IMR-90 (cell line): ENCODE results near the gene TUBGCP3. TPM values are rescaled to one million over a fixed set of nuclear protein-coding genes. Genes with fewer than 3 reads are reported as not detected.

Experiments used
- ATAC-seq: fragments of 200-7000 bp; cut with Tn5 transposase; 2 replicates; pipeline ENCODE4 v1.9.1; 2020; ENCODE audit warnings: low read depth, mild to moderate bottlenecking, moderate library complexity
- BruUV-seq: library from RNA; stranded (reverse); fragments of 400-500 nt; replicated peaks from 2 replicates; lab custom pipeline; 2021; lab: Mats Ljungman, UMichigan
- CTCF ChIA-PET: fragments of 300-600 bp; formaldehyde crosslinking; extraction: SDS; loops from one replicate; lab custom pipeline; 2021; ENCODE audit warnings: antibody characterized with exemption; lab: Yijun Ruan, JAX
- POLR2A ChIA-PET: fragments of 300-600 bp; sonication (Branson Sonifier 250); formaldehyde crosslinking; loops from one replicate; lab custom pipeline; 2022; ENCODE audit warnings: antibody characterized with exemption; ENCODE audit not compliant: unreplicated experiment; lab: Charles Lee
- DNase-seq: peaks from one replicate; pipeline ENCODE4 v3.0.0; 2013
- H2AFZ ChIP-seq: replicated peaks from 2 replicates; pipeline ENCODE3; 2013; ENCODE audit warnings: low read length, mild to moderate bottlenecking; ENCODE audit not compliant: poor library complexity
- H2AK5ac ChIP-seq: 2 replicates; pipeline ENCODE4 v1.6.1; 2013; ENCODE audit warnings: low read depth, low read length, inconsistent platforms
- H2AK9ac ChIP-seq: replicated peaks from 2 replicates; pipeline ENCODE3; 2013; ENCODE audit warnings: mild to moderate bottlenecking, low read depth, low read length, moderate library complexity; ENCODE audit not compliant: poor library complexity
- H2BK120ac ChIP-seq: 2 replicates; pipeline ENCODE4 v1.6.1; 2013; ENCODE audit warnings: low read depth, low read length, inconsistent platforms
- H2BK15ac ChIP-seq: 3 replicates; pipeline ENCODE4 v1.6.1; 2013; ENCODE audit warnings: low read depth, low read length, inconsistent platforms
- H2BK20ac ChIP-seq: 2 replicates; pipeline ENCODE4 v1.6.1; 2013; ENCODE audit warnings: low read depth, mild to moderate bottlenecking, inconsistent platforms, low read length, moderate library complexity
- H2BK5ac ChIP-seq: 2 replicates; pipeline ENCODE4 v1.6.1; 2013; ENCODE audit warnings: mild to moderate bottlenecking, low read depth, low read length, inconsistent platforms; ENCODE audit not compliant: poor library complexity, severe bottlenecking
- H3K14ac ChIP-seq: replicated peaks from 2 replicates; pipeline ENCODE4 v1.6.1; 2013; ENCODE audit warnings: low read depth, low read length, inconsistent platforms
- H3K18ac ChIP-seq: 2 replicates; pipeline ENCODE4 v1.6.1; 2013; ENCODE audit warnings: low read depth, low read length, control low read depth
- H3K23ac ChIP-seq: 2 replicates; pipeline ENCODE4 v1.6.1; 2013; ENCODE audit warnings: low read depth, low read length, inconsistent platforms
- H3K27ac ChIP-seq: 2 replicates; pipeline ENCODE4 v1.5.1; 2013; ENCODE audit warnings: mild to moderate bottlenecking, control low read depth, low read length; ENCODE audit not compliant: insufficient read depth
- H3K27me3 ChIP-seq: 2 replicates; pipeline ENCODE4 v1.6.1; 2013; ENCODE audit warnings: low read length; ENCODE audit not compliant: control insufficient read depth, insufficient read depth
- H3K36me3 ChIP-seq: 2 replicates; pipeline ENCODE4 v1.6.1; 2013; ENCODE audit warnings: low read length, mixed read lengths; ENCODE audit not compliant: control insufficient read depth, insufficient read depth
- H3K4ac ChIP-seq: 2 replicates; pipeline ENCODE4 v1.6.1; 2013; ENCODE audit warnings: low read depth, low read length, inconsistent platforms
- H3K4me1 ChIP-seq: 2 replicates; pipeline ENCODE4 v1.6.1; 2013; ENCODE audit warnings: low read length, mixed read lengths; ENCODE audit not compliant: control insufficient read depth, insufficient read depth
- H3K4me2 ChIP-seq: 2 replicates; pipeline ENCODE4 v1.6.1; 2013; ENCODE audit warnings: low read depth, mild to moderate bottlenecking, control low read depth, low read length, moderate library complexity
- H3K4me3 ChIP-seq: 2 replicates; pipeline ENCODE4 v1.5.1; 2013; ENCODE audit warnings: low read depth, mild to moderate bottlenecking, control low read depth, low read length, moderate library complexity; ENCODE audit not compliant: insufficient read depth
- H3K56ac ChIP-seq: 2 replicates; pipeline ENCODE4 v1.6.1; 2013; ENCODE audit warnings: low read length, inconsistent platforms; ENCODE audit not compliant: insufficient read depth; ENCODE audit errors: extremely low read depth
- H3K79me1 ChIP-seq, 2 experiments: 2 replicates each; pipeline ENCODE4 v1.6.1; 2013; ENCODE audit warnings: low read length in 2 of 2, inconsistent platforms in 1 of 2, low read depth in 1 of 2
- H3K9ac ChIP-seq: 2 replicates; pipeline ENCODE4 v1.6.1; 2013; ENCODE audit warnings: low read depth, low read length, control low read depth
- H3K9me1 ChIP-seq: 2 replicates; pipeline ENCODE4 v1.6.1; 2013; ENCODE audit warnings: low read length, inconsistent platforms; ENCODE audit not compliant: insufficient read depth
- H3K9me3 ChIP-seq: 2 replicates; pipeline ENCODE4 v1.6.1; 2013; ENCODE audit warnings: low read length; ENCODE audit not compliant: control insufficient read depth, insufficient read depth
- H4K20me1 ChIP-seq: 2 replicates; pipeline ENCODE4 v1.6.1; 2013; ENCODE audit warnings: low read length, inconsistent platforms; ENCODE audit not compliant: insufficient read depth
- H4K5ac ChIP-seq: 2 replicates; pipeline ENCODE4 v1.6.1; 2013; ENCODE audit warnings: mild to moderate bottlenecking, low read depth, low read length, control low read depth
- H4K8ac ChIP-seq, 2 experiments: 2 replicates each; pipeline ENCODE4 v1.6.1; 2013; ENCODE audit warnings: low read depth in 2 of 2, low read length in 2 of 2, control low read depth in 1 of 2, inconsistent platforms in 1 of 2
- H4K91ac ChIP-seq: 2 replicates; pipeline ENCODE4 v1.6.1; 2013; ENCODE audit warnings: low read depth, low read length, inconsistent platforms; ENCODE audit not compliant: insufficient read depth
- BHLHE40 ChIP-seq: fragments of 150-350 bp; IDR thresholded peaks from 2 replicates; pipeline ENCODE4 v1.6.1; 2016; ENCODE audit warnings: mild to moderate bottlenecking, low read depth, low read length
- CEBPB ChIP-seq: IDR thresholded peaks from 2 replicates; pipeline ENCODE4 v1.6.1; 2012; ENCODE audit warnings: low read depth, low read length, improper control_type of control experiment
- CHD1 ChIP-seq: IDR thresholded peaks from 2 replicates; pipeline ENCODE4 v1.6.1; 2012; ENCODE audit warnings: low read depth, low read length, improper control_type of control experiment
- FOS ChIP-seq: fragments of 150-350 bp; IDR thresholded peaks from 2 replicates; pipeline ENCODE4 v1.6.1; 2016; ENCODE audit warnings: low read depth, low read length
- MAFK ChIP-seq: IDR thresholded peaks from 2 replicates; pipeline ENCODE4 v1.6.1; 2012; ENCODE audit warnings: low read depth, low read length, improper control_type of control experiment
- MAZ ChIP-seq: IDR thresholded peaks from 2 replicates; pipeline ENCODE4 v1.6.1; 2012; ENCODE audit warnings: low read depth, mild to moderate bottlenecking, low read length, improper control_type of control experiment, moderate library complexity, borderline replicate concordance
- MXI1 ChIP-seq: IDR thresholded peaks from 2 replicates; pipeline ENCODE4 v1.6.1; 2012; ENCODE audit warnings: low read depth, mild to moderate bottlenecking, low read length, moderate library complexity, borderline replicate concordance
- NFE2L2 ChIP-seq: fragments of 150-350 bp; IDR thresholded peaks from 2 replicates; pipeline ENCODE4 v1.6.1; 2016; ENCODE audit warnings: low read depth, mild to moderate bottlenecking, low read length
- POLR2A ChIP-seq: IDR thresholded peaks from 2 replicates; pipeline ENCODE4 v1.6.1; 2012; ENCODE audit warnings: mild to moderate bottlenecking, low read depth, low read length
- RAD21 ChIP-seq: IDR thresholded peaks from 2 replicates; pipeline ENCODE4 v1.6.1; 2012; ENCODE audit warnings: low read length, improper control_type of control experiment
- RCOR1 ChIP-seq: IDR thresholded peaks from 2 replicates; pipeline ENCODE4 v1.6.1; 2012; ENCODE audit warnings: mild to moderate bottlenecking, low read length, improper control_type of control experiment; ENCODE audit not compliant: insufficient replicate concordance
- RFX5 ChIP-seq: IDR thresholded peaks from 2 replicates; pipeline ENCODE4 v1.8.0; 2012; ENCODE audit warnings: low read depth, mild to moderate bottlenecking, low read length, moderate library complexity
- SMC3 ChIP-seq: fragments of 150-350 bp; IDR thresholded peaks from 2 replicates; pipeline ENCODE4 v1.6.1; 2016; ENCODE audit warnings: low read depth, mild to moderate bottlenecking, antibody characterized with exemption, low read length, moderate library complexity
- WGBS, 2 experiments: methylation state at CpG; one replicate each; pipeline versions ENCODE4 v1.1.5 to v1.1.7; 2013; ENCODE audit warnings: missing lambda C conversion rate in 2 of 2; ENCODE audit not compliant: insufficient read length in 1 of 2; ENCODE audit errors: extremely low coverage in 2 of 2; 5-methylcytosine and 5-hydroxymethylcytosine counted together
- dilution Hi-C: fragments of 300-500 bp; cut with HindIII; formaldehyde crosslinking; loops from one replicate; pipeline ENCODE4 v1.14.3; 2018; ENCODE audit warnings: low sequenced_read_pairs; ENCODE audit not compliant: unreplicated experiment
- in situ Hi-C: fragments of 300-500 bp; cut with MboI; formaldehyde crosslinking; loops from 3 replicates; pipeline ENCODE4 v1.14.3; 2019; ENCODE audit warnings: low sequenced_read_pairs, inconsistent platforms, mixed read lengths
- intact Hi-C: fragments of 100-400 bp; cut with micrococcal nuclease; formaldehyde crosslinking; loops from 2 replicates; pipeline ENCODE4 v1.10.0; 2022
- polyA plus RNA-seq, 3 experiments: library from polyadenylated mRNA; depleted of rRNA; stranded (reverse); fragments of >200 nt; gene quantifications; 2 replicates each; pipeline ENCODE4 v1.2.3, GENCODE V29; 2012; ENCODE audit warnings: low replicate concordance in 1 of 3
- total RNA-seq: library from RNA; depleted of rRNA; stranded (reverse); fragments of >200 nt; gene quantifications from 2 replicates; pipeline ENCODE4 v1.2.3, GENCODE V29; 2012
- TF ChIP-seq, protein P1 (sequence below): fragments of 150-350 bp; IDR thresholded peaks from 2 replicates; pipeline ENCODE4 v1.6.1; 2017; ENCODE audit warnings: mild to moderate bottlenecking, antibody characterized with exemption, low read length, low read depth
- TF ChIP-seq, protein P2 (sequence below): conservative IDR thresholded peaks from 2 replicates; pipeline ENCODE4 v1.5.1; 2012; ENCODE audit warnings: mild to moderate bottlenecking, low read depth, low read length, improper control_type of control experiment
- TF ChIP-seq, protein P3 (sequence below): fragments of 150-350 bp; IDR thresholded peaks from 2 replicates; pipeline ENCODE4 v1.6.1; 2016; ENCODE audit warnings: low read depth, mild to moderate bottlenecking, low read length, moderate library complexity, borderline replicate concordance

Gene TUBGCP3
- total and polyA plus RNA-seq, 2 of the 4 experiments (the other 2 are of a cell fraction), result 16.0 to 17.8 TPM

DNA sequence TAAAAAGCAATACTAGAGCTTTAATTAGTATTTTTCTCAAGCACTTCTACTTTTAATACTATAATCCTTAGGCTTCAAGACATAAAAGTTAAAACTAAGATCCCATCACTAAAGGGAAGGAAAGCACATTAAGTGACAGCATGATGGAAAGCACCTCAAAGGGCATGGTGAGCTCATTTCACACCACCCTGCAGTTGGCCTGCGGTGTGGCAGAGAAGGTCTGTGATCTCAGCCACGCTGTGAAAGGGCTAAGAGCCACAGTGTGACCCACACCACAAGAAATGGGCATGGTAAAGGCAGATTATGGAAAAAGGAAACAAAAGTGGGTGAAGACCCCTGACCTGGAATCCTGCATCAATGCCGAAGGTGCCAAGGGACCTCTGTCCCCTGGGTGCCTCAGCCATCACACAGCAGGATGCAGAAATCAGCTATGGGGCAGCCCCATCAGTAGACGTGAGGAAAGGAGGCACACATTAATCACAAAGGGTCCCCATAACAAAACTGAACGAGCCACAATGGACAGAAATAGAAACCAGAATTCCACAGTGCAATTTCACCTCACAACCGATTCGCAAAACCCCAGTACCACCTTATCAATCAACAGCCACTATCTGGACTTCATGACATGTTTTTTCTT, 33.6 kb downstream of the TUBGCP3 start:
- H3K36me3 ChIP-seq, result peaks cover 51% of the 10 kb centered on the region
- POLR2A ChIA-PET, result no interaction called here
- no peak overlapping the region for H2BK15ac ChIP-seq
- peaks cover 4% of the 10 kb centered on the region; the same call in 1 of the 2 replicates for H3K9me1 ChIP-seq
- dilution Hi-C loops (no loop called here), intact Hi-C loops (no loop called here), in situ Hi-C loops (no loop called here)
- H3K4me2 ChIP-seq, result no peak overlapping the region
- H3K4me1 ChIP-seq, result no peaks in the 10 kb centered on the region
- no peak overlapping the region for H4K5ac ChIP-seq
- no CpG with 5 or more reads among the region's 7 CpGs for WGBS, 2 experiments
- no peak overlapping the region for H3K4ac ChIP-seq
- no peaks in the 10 kb centered on the region for H4K20me1 ChIP-seq
- H3K18ac ChIP-seq, result no peak overlapping the region
- no peak overlapping the region for H2BK20ac ChIP-seq
- no TSS peak for BruUV-seq
- no peak overlapping the region for H2AFZ ChIP-seq
- H3K56ac ChIP-seq, result no peak overlapping the region
- H2BK5ac ChIP-seq, result no peak overlapping the region
- no peak for ATAC-seq
- no peak overlapping the region for H4K91ac ChIP-seq
- no peaks in the 10 kb centered on the region for H3K27me3 ChIP-seq
- peaks cover 5 to 6% of the 10 kb centered on the region in 2 experiments; a peak in 2 of 4 replicates for H3K79me1 ChIP-seq
- no peak overlapping the region for H3K4me3 ChIP-seq
- H3K14ac ChIP-seq, result no peak overlapping the region
- TF ChIP-seq MXI1, result no peak
- TF ChIP-seq MAZ, result no peak
- no peak for TF ChIP-seq BHLHE40
- no peak for TF ChIP-seq CEBPB
- no peak for TF ChIP-seq RAD21
- TF ChIP-seq SMC3, result no peak
- TF ChIP-seq POLR2A, result no peak
- TF ChIP-seq, protein P1, sequence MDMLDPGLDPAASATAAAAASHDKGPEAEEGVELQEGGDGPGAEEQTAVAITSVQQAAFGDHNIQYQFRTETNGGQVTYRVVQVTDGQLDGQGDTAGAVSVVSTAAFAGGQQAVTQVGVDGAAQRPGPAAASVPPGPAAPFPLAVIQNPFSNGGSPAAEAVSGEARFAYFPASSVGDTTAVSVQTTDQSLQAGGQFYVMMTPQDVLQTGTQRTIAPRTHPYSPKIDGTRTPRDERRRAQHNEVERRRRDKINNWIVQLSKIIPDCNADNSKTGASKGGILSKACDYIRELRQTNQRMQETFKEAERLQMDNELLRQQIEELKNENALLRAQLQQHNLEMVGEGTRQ, result no peak
- TF ChIP-seq MAFK, result no peak
- TF ChIP-seq, protein P2, sequence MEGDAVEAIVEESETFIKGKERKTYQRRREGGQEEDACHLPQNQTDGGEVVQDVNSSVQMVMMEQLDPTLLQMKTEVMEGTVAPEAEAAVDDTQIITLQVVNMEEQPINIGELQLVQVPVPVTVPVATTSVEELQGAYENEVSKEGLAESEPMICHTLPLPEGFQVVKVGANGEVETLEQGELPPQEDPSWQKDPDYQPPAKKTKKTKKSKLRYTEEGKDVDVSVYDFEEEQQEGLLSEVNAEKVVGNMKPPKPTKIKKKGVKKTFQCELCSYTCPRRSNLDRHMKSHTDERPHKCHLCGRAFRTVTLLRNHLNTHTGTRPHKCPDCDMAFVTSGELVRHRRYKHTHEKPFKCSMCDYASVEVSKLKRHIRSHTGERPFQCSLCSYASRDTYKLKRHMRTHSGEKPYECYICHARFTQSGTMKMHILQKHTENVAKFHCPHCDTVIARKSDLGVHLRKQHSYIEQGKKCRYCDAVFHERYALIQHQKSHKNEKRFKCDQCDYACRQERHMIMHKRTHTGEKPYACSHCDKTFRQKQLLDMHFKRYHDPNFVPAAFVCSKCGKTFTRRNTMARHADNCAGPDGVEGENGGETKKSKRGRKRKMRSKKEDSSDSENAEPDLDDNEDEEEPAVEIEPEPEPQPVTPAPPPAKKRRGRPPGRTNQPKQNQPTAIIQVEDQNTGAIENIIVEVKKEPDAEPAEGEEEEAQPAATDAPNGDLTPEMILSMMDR, result no peak
- TF ChIP-seq RCOR1, result no peak
- TF ChIP-seq, protein P3, sequence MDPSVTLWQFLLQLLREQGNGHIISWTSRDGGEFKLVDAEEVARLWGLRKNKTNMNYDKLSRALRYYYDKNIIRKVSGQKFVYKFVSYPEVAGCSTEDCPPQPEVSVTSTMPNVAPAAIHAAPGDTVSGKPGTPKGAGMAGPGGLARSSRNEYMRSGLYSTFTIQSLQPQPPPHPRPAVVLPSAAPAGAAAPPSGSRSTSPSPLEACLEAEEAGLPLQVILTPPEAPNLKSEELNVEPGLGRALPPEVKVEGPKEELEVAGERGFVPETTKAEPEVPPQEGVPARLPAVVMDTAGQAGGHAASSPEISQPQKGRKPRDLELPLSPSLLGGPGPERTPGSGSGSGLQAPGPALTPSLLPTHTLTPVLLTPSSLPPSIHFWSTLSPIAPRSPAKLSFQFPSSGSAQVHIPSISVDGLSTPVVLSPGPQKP, result no peak
- TF ChIP-seq FOS, result no peak
- TF ChIP-seq RFX5, result no peak
- no peak for TF ChIP-seq CHD1
- no peak for TF ChIP-seq NFE2L2
- DNase-seq, result no peak
- no peak overlapping the region for H3K23ac ChIP-seq
- H3K27ac ChIP-seq, result no peak overlapping the region
- no peak overlapping the region for H2AK5ac ChIP-seq
- CTCF ChIA-PET, result no interaction called here
- H3K9me3 ChIP-seq, result no peaks in the 10 kb centered on the region
- H3K9ac ChIP-seq, result no peak overlapping the region
- H4K8ac ChIP-seq, result no peak overlapping the region
- H2AK9ac ChIP-seq, result no peak overlapping the region
- H2BK120ac ChIP-seq, result no peak overlapping the region
